AG08395 (cell line): Measurements from ENCODE around the gene PI4KA.
A peak's percentile ranks its signal among the peaks of the same experiment; 100 is the strongest.
"Not testable (repeated sequence)": the region's sequence is repeated elsewhere in the genome, so short reads cannot be mapped to it uniquely, and the experiment has no call there.

Experiments used
- DNase-seq: peaks from one replicate; pipeline ENCODE4 v3.0.0; 2012; ENCODE audit warnings: mixed read lengths, low spot score

The PI4KA gene

GRCh38 chr22:20724676-20725454 lies 133.7 kb downstream of the PI4KA start:
- DNase-seq = no peak

- no peak for DNase-seq
These were observed 137.0 kb downstream of the PI4KA start for GRCh38 chr22:20721409-20722218.

GRCh38 chr22:20720692-20721408 lies 137.8 kb downstream of the PI4KA start:
- DNase-seq = no peak

- not testable (repeated sequence) for DNase-seq
These were observed 139.9 kb downstream of the PI4KA start for GRCh38 chr22:20718727-20719126.

- DNase-seq = not testable (repeated sequence)
These were observed 140.6 kb downstream of the PI4KA start for GRCh38 chr22:20717981-20718380.

GRCh38 chr22:20717213-20717866 lies 141.3 kb downstream of the PI4KA start:
- not testable (repeated sequence) for DNase-seq

- DNase-seq = not testable (repeated sequence)
These were observed 145.5 kb downstream of the PI4KA start for GRCh38 chr22:20713116-20713515.

GRCh38 chr22:20709966-20710365 lies 148.6 kb downstream of the PI4KA start:
- DNase-seq = not testable (repeated sequence)

GRCh38 chr22:20707549-20708118 lies 151.0 kb downstream of the PI4KA start:
- DNase-seq = not testable (repeated sequence)

- DNase-seq = not testable (repeated sequence)
These were observed 154.6 kb downstream of the PI4KA start for GRCh38 chr22:20703816-20704609.

- DNase-seq = not testable (repeated sequence)
These were observed 155.2 kb downstream of the PI4KA start for GRCh38 chr22:20703414-20703806.

- peak; percentile 94 for DNase-seq
These were observed 155.8 kb downstream of the PI4KA start for GRCh38 chr22:20702546-20703413.

GRCh38 chr22:20702175-20702545 lies 156.5 kb downstream of the PI4KA start:
- not testable (repeated sequence) for DNase-seq

- not testable (repeated sequence) for DNase-seq
These were observed 156.9 kb downstream of the PI4KA start for GRCh38 chr22:20701680-20702136.

GRCh38 chr22:20700347-20700746 lies 158.3 kb downstream of the PI4KA start:
- DNase-seq = not testable (repeated sequence)

- DNase-seq = not testable (repeated sequence)
These were observed 158.8 kb downstream of the PI4KA start for GRCh38 chr22:20699856-20700255.

GRCh38 chr22:20697481-20698113 lies 161.0 kb downstream of the PI4KA start:
- DNase-seq = peak; percentile 68

GRCh38 chr22:20696056-20696455 lies 162.6 kb downstream of the PI4KA start:
- DNase-seq = not testable (repeated sequence)

- DNase-seq = not testable (repeated sequence)
These were observed 163.4 kb downstream of the PI4KA start for GRCh38 chr22:20695205-20695604.
